ENCODE data around the gene NUP214. TPM values are rescaled to one million over a fixed set of nuclear protein-coding genes. Genes with fewer than 3 reads are reported as not detected.

Gene NUP214
- total RNA-seq, 1 experiment from 2014 or later, result 35.5 TPM

GRCh38 chr9:131097126-131097947 lies 28.0 kb upstream of the NUP214 start:
- Histone ChIP-seq H4K20me1 (ENCODE audit: insufficient read depth) (no peaks in the 10 kb centered on the region), H3K27ac (ENCODE audit: low read depth, low read length) (peak overlapping the region; percentile 83; the same call in 1 of the 2 replicates), H3K36me3 (ENCODE audit: control insufficient read depth in 1 of 2, insufficient read depth in 2 of 2, low read length in 2 of 2) (no peaks in the 10 kb centered on the region), H3K27me3 (ENCODE audit: insufficient read depth, low read length) (no peaks in the 10 kb centered on the region), H3K9ac (ENCODE audit: low read length) (peak overlapping the region; percentile 74), H3K9me3 (ENCODE audit: control insufficient read depth in 1 of 2, insufficient read depth in 1 of 2, low read depth in 1 of 2, low read length in 2 of 2) (no peaks in the 10 kb centered on the region), H2AFZ (ENCODE audit: low read depth, low read length, poor library complexity, severe bottlenecking) (no peak overlapping the region), H3K79me2 (ENCODE audit: insufficient read depth, low read length) (no peaks in the 10 kb centered on the region; the same call in 1 of the 2 replicates), H3K9me2 (ENCODE audit: insufficient read depth) (no peaks in the 10 kb centered on the region), H3K4me2 (ENCODE audit: low read length) (peak overlapping the region; percentile 92), H3K4me1 (ENCODE audit: control insufficient read depth in 1 of 2, insufficient read depth in 2 of 2, low read length in 2 of 2) (peaks cover 14 to 31% of the 10 kb centered on the region in 2 experiments), H3K4me3 (replicated peaks in 1 of 2; ENCODE audit: low read depth in 1 of 2, low read length in 2 of 2) (peak overlapping the region; percentile 71 to 72)
- RAD21 ChIA-PET (ENCODE audit: low non-redundant PET in 1 of 2, low total read pairs in 2 of 2, uncharacterized antibody in 2 of 2, unreplicated experiment in 2 of 2), result no interaction called here
- no peak for DNase-seq (ENCODE audit: low read depth, low spot score)
- TF ChIP-seq ZFX (IDR thresholded peaks at IDR 0.05) (no peak), POLR2A (IDR thresholded peaks at IDR 0.05; ENCODE audit: borderline replicate concordance, extremely low read depth, insufficient read depth, insufficient read length) (no peak), EGR1 (IDR thresholded peaks at IDR 0.05; ENCODE audit: low read depth) (no peak), ZBTB33 (IDR thresholded peaks at IDR 0.05; ENCODE audit: extremely low read depth, insufficient replicate concordance, low read length) (no peak), TCF7L2 (IDR thresholded peaks at IDR 0.05; ENCODE audit: borderline replicate concordance, extremely low read depth, insufficient read depth, insufficient read length) (no peak), JUND (IDR thresholded peaks at IDR 0.05) (no peak), ZNF274 (IDR thresholded peaks at IDR 0.05; ENCODE audit: low read depth, low read length) (no peak), REST (IDR thresholded peaks at IDR 0.05; ENCODE audit: low read depth) (no peak)
- POLR2A ChIA-PET, result interaction anchor here (0.7 to 1.5 kb wide), 3 partner anchors 9 to 40 kb away, joined by 3 to 7 read pairs (median 4); partner anchors contain the start of gene NUP214
- intact Hi-C loops (cut with micrococcal nuclease), result no loop called here
- CTCF ChIA-PET, result no interaction called here
- ATAC-seq, result no peak
- BruUV-seq (replicated peaks), result TSS peak; percentile 35
